ENCODE results near the gene OOSP4A.

DNA sequence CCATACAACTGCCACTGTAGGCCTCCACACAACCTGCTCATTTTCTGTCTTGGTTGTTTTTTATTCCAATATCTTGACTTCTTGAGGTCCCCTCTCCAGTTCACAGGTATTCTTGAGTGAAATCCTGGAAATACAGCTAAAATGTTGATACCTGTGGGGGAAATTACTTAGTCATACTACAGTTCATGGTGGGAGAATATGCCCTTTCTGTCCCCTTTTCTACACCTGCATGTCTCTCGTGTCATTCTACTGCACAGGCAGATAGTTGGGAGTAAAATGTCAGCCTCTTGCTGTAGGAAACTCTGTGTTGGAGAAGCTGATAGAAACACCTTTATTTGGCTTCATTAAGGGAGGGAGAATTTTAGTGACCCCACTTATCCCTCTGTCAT, 4.6 kb downstream of the OOSP4A start:
- TF ChIP-seq, protein P1, sequence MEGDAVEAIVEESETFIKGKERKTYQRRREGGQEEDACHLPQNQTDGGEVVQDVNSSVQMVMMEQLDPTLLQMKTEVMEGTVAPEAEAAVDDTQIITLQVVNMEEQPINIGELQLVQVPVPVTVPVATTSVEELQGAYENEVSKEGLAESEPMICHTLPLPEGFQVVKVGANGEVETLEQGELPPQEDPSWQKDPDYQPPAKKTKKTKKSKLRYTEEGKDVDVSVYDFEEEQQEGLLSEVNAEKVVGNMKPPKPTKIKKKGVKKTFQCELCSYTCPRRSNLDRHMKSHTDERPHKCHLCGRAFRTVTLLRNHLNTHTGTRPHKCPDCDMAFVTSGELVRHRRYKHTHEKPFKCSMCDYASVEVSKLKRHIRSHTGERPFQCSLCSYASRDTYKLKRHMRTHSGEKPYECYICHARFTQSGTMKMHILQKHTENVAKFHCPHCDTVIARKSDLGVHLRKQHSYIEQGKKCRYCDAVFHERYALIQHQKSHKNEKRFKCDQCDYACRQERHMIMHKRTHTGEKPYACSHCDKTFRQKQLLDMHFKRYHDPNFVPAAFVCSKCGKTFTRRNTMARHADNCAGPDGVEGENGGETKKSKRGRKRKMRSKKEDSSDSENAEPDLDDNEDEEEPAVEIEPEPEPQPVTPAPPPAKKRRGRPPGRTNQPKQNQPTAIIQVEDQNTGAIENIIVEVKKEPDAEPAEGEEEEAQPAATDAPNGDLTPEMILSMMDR (IDR thresholded peaks at IDR 0.05 in 4 of 5, conservative IDR thresholded peaks at IDR 0.05 in 1 of 5): no peak
- TF ChIP-seq POLR2A (IDR thresholded peaks at IDR 0.05): no peak

Data from gastrocnemius medialis (tissue), 4 donors.